Esophagus muscularis mucosa (tissue), 3 donors: ENCODE measurements around the gene S100A8.

Source experiments
- CTCF ChIP-seq, 3 experiments: fragments of 200-600 bp in 2 of 3; fragments of 450-650 bp in 1 of 3; sonication (generic) in 2 of 3; IDR thresholded peaks; one replicate each; pipeline ENCODE4 v1.5.1; 2017 to 2019; ENCODE audit warnings: antibody characterized with exemption in 3 of 3, mild to moderate bottlenecking in 2 of 3, moderate library complexity in 1 of 3
- POLR2A ChIP-seq: fragments of 450-650 bp; IDR thresholded peaks from one replicate; pipeline ENCODE4 v1.6.1; 2017; ENCODE audit warnings: antibody characterized with exemption, moderate library complexity, mild to moderate bottlenecking, low read depth
- POLR2AphosphoS5 ChIP-seq, 2 donors: sonication (generic); formaldehyde crosslinking; IDR thresholded peaks; one replicate each; pipeline ENCODE4 v1.6.1; 2017; ENCODE audit warnings: antibody characterized with exemption in 2 of 2

DNA sequence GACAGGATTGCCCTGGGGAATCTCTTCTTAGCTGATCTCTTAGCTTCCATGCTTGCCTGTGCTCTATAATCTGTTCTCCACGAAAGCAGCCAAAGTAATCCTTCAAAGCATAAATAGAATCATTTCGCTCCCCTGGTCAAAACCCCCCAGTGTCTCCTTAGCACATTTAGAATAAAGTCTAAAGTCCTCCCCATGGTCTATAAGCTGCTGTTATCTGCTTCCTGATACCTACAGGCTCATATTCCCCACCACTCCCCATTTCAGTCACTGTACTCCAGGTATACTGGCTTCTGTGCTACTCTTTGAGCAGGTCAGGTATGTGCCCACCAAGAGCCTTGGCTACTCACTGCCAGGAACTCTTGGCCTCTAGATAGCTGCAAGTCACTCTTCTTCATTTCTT, 18.3 kb downstream of the S100A8 start:
- no peak for TF ChIP-seq POLR2A
- no peak for TF ChIP-seq CTCF (IDR thresholded peaks at IDR 0.05)
- TF ChIP-seq POLR2AphosphoS5 (IDR thresholded peaks at IDR 0.05), result no peak
